Thoracic aorta (tissue), 2 donors: ENCODE results near the gene REV3L. TPM values are rescaled to one million over a fixed set of nuclear protein-coding genes. Genes with fewer than 3 reads are reported as not detected.

Source experiments
- ATAC-seq: fragments of 150-250 bp; one replicate; pipeline ENCODE4 v1.8.0; 2017; ENCODE audit warnings: low read depth; ENCODE audit not compliant: insufficient number of reproducible peaks, low FRiP score
- DNase-seq: peaks from one replicate; pipeline ENCODE4 v3.0.0-alpha.2; 2020; ENCODE audit warnings: low spot score
- H3K27ac ChIP-seq, 2 donors: fragments of 200-600 bp; sonication (generic); 1 replicate in 1 of 2; 2 replicates in 1 of 2; pipeline ENCODE4 v1.5.1; 2016; ENCODE audit warnings: mild to moderate bottlenecking in 2 of 2, moderate library complexity in 2 of 2
- H3K27me3 ChIP-seq: fragments of 200-600 bp; sonication (generic); replicated peaks from 2 replicates; pipeline ENCODE4 v1.6.0; 2016; ENCODE audit warnings: mild to moderate bottlenecking; ENCODE audit not compliant: insufficient read depth
- H3K36me3 ChIP-seq: fragments of 200-600 bp; sonication (generic); one replicate; pipeline ENCODE4 v1.5.1; 2016
- H3K4me1 ChIP-seq, 2 donors: fragments of 200-600 bp; sonication (generic); 1 replicate in 1 of 2; 2 replicates in 1 of 2; pipeline versions ENCODE4 v1.5.1 to v1.6.0; 2016; ENCODE audit warnings: low read depth in 2 of 2, mild to moderate bottlenecking in 1 of 2; ENCODE audit not compliant: control insufficient read depth in 1 of 2
- H3K4me3 ChIP-seq: fragments of 200-600 bp; sonication (generic); 2 replicates; pipeline ENCODE4 v1.5.1; 2016; ENCODE audit warnings: mild to moderate bottlenecking
- H3K9me3 ChIP-seq: fragments of 200-600 bp; sonication (generic); 2 replicates; pipeline ENCODE4 v1.5.1; 2016
- total RNA-seq, 2 donors: library from RNA; depleted of rRNA; stranded (reverse); fragments of >200 nt; gene quantifications; one replicate each; pipeline versions ENCODE4 v1.1.0 to v1.2.3, GENCODE V29; 2016
- TF ChIP-seq, protein P1 (sequence below): fragments of 200-600 bp; sonication (generic); IDR thresholded peaks from one replicate; pipeline ENCODE4 v1.5.1; 2019; ENCODE audit warnings: antibody characterized with exemption

REV3L gene
- total RNA-seq, 2 donors from 2014 or later, result 25.6 to 59.8 TPM

DNA sequence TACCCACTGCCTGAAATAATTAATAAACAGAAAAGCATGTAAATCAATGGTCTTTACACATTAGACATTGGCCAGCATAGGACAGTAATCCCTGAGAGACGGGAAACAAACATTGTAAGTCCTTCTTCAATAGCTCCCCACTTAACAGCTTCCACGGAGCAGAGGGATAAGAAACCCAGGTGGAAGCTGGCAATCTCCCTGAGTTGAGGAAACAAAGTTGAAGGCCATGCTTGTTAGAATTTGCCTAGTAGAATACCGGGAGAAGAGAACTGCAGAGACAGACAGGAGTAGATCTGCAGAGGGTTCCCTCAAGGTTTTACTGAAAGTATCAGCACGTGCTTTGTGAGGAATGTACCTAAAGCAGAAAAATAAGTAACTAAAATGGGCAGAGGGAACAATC lies 33.9 kb downstream of the REV3L start:
- DNase-seq (no peak), ATAC-seq (no peak)
- H3K36me3 ChIP-seq, result no peaks in the 10 kb centered on the region
- H3K4me1 ChIP-seq, result peaks cover 6 to 25% of the 10 kb centered on the region in 2 donors
- TF ChIP-seq, protein P1, sequence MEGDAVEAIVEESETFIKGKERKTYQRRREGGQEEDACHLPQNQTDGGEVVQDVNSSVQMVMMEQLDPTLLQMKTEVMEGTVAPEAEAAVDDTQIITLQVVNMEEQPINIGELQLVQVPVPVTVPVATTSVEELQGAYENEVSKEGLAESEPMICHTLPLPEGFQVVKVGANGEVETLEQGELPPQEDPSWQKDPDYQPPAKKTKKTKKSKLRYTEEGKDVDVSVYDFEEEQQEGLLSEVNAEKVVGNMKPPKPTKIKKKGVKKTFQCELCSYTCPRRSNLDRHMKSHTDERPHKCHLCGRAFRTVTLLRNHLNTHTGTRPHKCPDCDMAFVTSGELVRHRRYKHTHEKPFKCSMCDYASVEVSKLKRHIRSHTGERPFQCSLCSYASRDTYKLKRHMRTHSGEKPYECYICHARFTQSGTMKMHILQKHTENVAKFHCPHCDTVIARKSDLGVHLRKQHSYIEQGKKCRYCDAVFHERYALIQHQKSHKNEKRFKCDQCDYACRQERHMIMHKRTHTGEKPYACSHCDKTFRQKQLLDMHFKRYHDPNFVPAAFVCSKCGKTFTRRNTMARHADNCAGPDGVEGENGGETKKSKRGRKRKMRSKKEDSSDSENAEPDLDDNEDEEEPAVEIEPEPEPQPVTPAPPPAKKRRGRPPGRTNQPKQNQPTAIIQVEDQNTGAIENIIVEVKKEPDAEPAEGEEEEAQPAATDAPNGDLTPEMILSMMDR, result no peak
- no peak overlapping the region for H3K27ac ChIP-seq
- H3K4me3 ChIP-seq, result no peak overlapping the region
- H3K27me3 ChIP-seq, result no peaks in the 10 kb centered on the region
- no peaks in the 10 kb centered on the region for H3K9me3 ChIP-seq

DNA sequence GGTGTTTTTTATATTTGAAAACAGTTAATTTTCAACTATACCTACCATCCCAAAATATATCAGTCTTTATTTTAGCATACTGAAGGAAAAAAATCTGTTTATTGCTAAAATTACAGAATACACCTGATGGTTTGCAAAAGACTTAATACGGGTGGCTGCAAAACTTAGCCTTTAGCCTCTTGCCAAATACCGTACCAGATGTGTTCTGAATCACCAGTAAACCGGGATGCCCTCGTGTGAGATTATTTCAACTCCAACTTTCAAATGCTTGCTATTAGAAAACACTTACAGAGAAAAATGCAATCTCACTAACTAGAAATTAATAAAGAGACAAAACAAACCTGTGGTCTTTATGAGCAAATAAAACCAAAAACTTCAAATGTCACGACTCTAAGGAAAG lies 36.0 kb downstream of the REV3L start:
- no peaks in the 10 kb centered on the region for H3K9me3 ChIP-seq
- no peak for ATAC-seq
- H3K4me3 ChIP-seq, result no peak overlapping the region
- TF ChIP-seq, protein P1, result no peak
- H3K36me3 ChIP-seq, result no peaks in the 10 kb centered on the region
- H3K4me1 ChIP-seq, result peaks cover 6 to 25% of the 10 kb centered on the region in 2 donors
- no peak for DNase-seq
- H3K27me3 ChIP-seq, result no peaks in the 10 kb centered on the region
- H3K27ac ChIP-seq, result no peak overlapping the region

DNA sequence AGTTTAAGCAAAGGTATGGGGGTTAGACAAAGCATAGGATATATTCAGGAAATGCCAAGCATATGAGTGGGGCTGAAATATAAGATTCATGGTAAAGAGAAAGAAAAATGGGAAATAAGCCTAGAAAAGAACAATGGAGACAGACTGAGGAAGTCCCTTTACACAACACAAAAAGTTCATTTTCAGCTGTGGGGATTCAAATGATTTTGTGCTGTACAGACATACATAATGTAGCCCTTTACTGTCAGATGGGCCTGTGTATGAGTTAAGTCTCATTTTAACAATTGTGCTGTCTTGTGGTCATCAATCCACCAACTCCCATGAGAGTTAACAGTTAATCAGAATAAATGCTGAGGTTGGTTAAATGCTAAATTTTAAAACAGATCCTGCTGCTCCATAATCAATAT lies 37.2 kb downstream of the REV3L start:
- H3K4me3 ChIP-seq, result no peak overlapping the region
- TF ChIP-seq, protein P1, result no peak
- peaks cover 9 to 17% of the 10 kb centered on the region in 2 donors for H3K4me1 ChIP-seq

DNA sequence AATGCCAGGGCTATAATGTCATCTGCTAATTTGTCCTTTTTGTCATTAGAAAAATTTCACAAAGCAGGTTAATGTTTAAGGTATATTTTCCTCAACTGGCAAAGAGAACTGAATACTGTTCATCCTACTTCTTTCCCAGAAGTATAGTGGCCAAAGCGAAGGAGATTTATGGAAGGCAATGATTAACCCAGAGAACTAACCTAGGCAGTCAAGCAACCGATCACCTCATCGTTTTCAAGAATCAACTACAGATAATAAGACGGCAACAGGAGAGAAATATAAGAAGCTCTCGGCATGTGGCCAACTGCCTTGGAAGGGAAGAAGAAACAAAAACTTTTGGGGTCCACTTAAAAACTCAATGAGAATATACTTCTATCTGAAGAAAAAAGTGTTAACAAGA lies 38.2 kb downstream of the REV3L start:
- TF ChIP-seq, protein P1, result no peak
- H3K4me3 ChIP-seq, result no peak overlapping the region
- ATAC-seq (no peak), DNase-seq (no peak)
- H3K4me1 ChIP-seq, result peaks cover 9 to 12% of the 10 kb centered on the region in 2 donors
- no peak overlapping the region for H3K27ac ChIP-seq
- no peaks in the 10 kb centered on the region for H3K36me3 ChIP-seq
- H3K27me3 ChIP-seq, result no peaks in the 10 kb centered on the region
- no peaks in the 10 kb centered on the region for H3K9me3 ChIP-seq

More for the DNA sequence above, 37.2 kb downstream of the REV3L start:
- ATAC-seq, result no peak
- H3K27me3 ChIP-seq, result no peaks in the 10 kb centered on the region
- no peaks in the 10 kb centered on the region for H3K9me3 ChIP-seq
- no peak overlapping the region for H3K27ac ChIP-seq
- DNase-seq, result no peak
- no peaks in the 10 kb centered on the region for H3K36me3 ChIP-seq

DNA sequence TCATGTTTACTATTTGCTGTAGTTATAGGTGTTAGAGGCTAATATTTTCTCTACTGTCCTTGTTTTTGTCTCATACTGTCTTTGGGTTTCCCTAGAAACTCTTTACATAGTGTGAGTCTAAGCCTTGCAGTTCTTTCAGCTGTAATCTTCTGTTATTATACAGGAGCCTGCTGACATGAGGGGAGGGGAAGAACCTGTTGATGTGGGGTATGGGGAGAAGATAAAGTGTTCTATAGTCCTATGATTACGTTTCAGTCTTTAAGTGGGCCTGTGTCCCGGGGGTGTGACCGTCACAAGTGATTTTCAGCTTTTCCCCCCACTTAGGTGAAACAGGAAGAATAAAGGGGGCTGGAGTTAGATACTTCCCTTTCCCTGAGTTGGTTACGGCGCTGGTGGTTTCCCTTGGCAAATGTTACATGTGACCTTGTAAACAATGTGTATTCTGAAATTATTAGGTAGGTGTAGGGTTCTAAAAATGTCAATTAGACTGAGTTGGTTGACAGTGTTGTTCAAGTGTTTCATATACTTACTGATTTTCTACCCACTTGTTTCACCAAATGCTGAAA lies 41.3 kb downstream of the REV3L start:
- ATAC-seq (no peak), DNase-seq (no peak)
- H3K4me3 ChIP-seq, result no peak overlapping the region
- no peaks in the 10 kb centered on the region for H3K9me3 ChIP-seq
- peaks cover 0 to 3% of the 10 kb centered on the region in 2 donors for H3K4me1 ChIP-seq
- H3K27me3 ChIP-seq, result no peaks in the 10 kb centered on the region
- H3K36me3 ChIP-seq, result no peaks in the 10 kb centered on the region
- H3K27ac ChIP-seq, result no peak overlapping the region
- TF ChIP-seq, protein P1, result no peak
